HepG2 (cell line): Measurements from ENCODE around the gene PTCD2. TPM values are rescaled to one million over a fixed set of nuclear protein-coding genes. Genes with fewer than 3 reads are reported as not detected.

Source experiments
- ARNT ChIP-seq: fragments of 450-650 bp; IDR thresholded peaks from 2 replicates; pipeline ENCODE4 v1.6.1; 2017
- CREB1 ChIP-seq, 2 experiments: fragments of 450-650 bp in 1 of 2; IDR thresholded peaks; 2 replicates each; pipeline ENCODE4 v1.6.1; 2016 to 2017; ENCODE audit warnings: control low read depth in 1 of 2, mild to moderate bottlenecking in 1 of 2, missing compliant biosample characterization in 1 of 2, missing genetic modification characterization in 1 of 2
- EP300 ChIP-seq, 3 experiments: sonication (generic) in 1 of 3; formaldehyde crosslinking in 1 of 3; IDR thresholded peaks; 2 replicates each; pipeline versions ENCODE4 v1.5.1 to v1.6.1; 2011 to 2020; ENCODE audit warnings: low read depth in 2 of 3, low read length in 2 of 3, borderline replicate concordance in 1 of 3, improper control_type of control experiment in 1 of 3, mild to moderate bottlenecking in 1 of 3, missing genetic modification reagents in 1 of 3, moderate library complexity in 1 of 3
- RARA ChIP-seq: IDR thresholded peaks from 2 replicates; pipeline ENCODE4 v1.6.1; 2016; ENCODE audit warnings: missing genetic modification reagents, missing compliant biosample characterization
- SAP130 ChIP-seq: IDR thresholded peaks from 2 replicates; pipeline ENCODE4 v1.6.1; 2016; ENCODE audit warnings: low read depth
- SIX1 ChIP-seq: sonication (generic); formaldehyde crosslinking; IDR thresholded peaks from 2 replicates; pipeline ENCODE4 v1.4.0; 2020; ENCODE audit warnings: missing genetic modification reagents, borderline replicate concordance
- SMAD3 ChIP-seq: sonication (generic); formaldehyde crosslinking; IDR thresholded peaks from 2 replicates; pipeline ENCODE4 v1.4.0; 2020; ENCODE audit warnings: missing genetic modification reagents
- SOX5 ChIP-seq: IDR thresholded peaks from 2 replicates; pipeline ENCODE4 v1.6.1; 2016; ENCODE audit warnings: borderline replicate concordance
- SOX6 ChIP-seq, 2 experiments: fragments of 450-650 bp in 1 of 2; sonication (generic) in 1 of 2; formaldehyde crosslinking in 1 of 2; IDR thresholded peaks; 2 replicates each; pipeline versions ENCODE4 v1.4.0 to v1.6.1; 2017 to 2020; ENCODE audit warnings: antibody characterized with exemption in 1 of 2, mild to moderate bottlenecking in 1 of 2, missing genetic modification reagents in 1 of 2
- SP140L ChIP-seq: sonication (generic); formaldehyde crosslinking; IDR thresholded peaks from 2 replicates; pipeline ENCODE4 v1.4.0; 2020; ENCODE audit warnings: missing genetic modification reagents, borderline replicate concordance
- SP5 ChIP-seq: IDR thresholded peaks from 2 replicates; pipeline ENCODE4 v1.6.1; 2016; ENCODE audit warnings: low read depth, borderline replicate concordance
- ZNF331 ChIP-seq: sonication (generic); formaldehyde crosslinking; IDR thresholded peaks from 2 replicates; pipeline ENCODE4 v1.4.0; 2020; ENCODE audit warnings: missing genetic modification reagents
- ZNF629 ChIP-seq: sonication (generic); formaldehyde crosslinking; conservative IDR thresholded peaks from 2 replicates; pipeline ENCODE4 v1.5.0; 2020; ENCODE audit warnings: missing genetic modification reagents
- ZSCAN30 ChIP-seq: sonication (generic); formaldehyde crosslinking; IDR thresholded peaks from 2 replicates; pipeline ENCODE4 v1.5.0; 2020; ENCODE audit warnings: mild to moderate bottlenecking, missing genetic modification reagents
- polyA plus RNA-seq, 8 experiments: library from polyadenylated mRNA; depleted of rRNA in 3 of 8; stranded (reverse) in 7 of 8; unstranded in 1 of 8; fragments of >200 nt; fragmentation: Illumina TruSeq in 4 of 8; extraction: Trizol in 4 of 8; gene quantifications; 2 replicates each; pipeline versions ENCODE4 v1.2.1 to v1.2.3, GENCODE V29; 2011 to 2016; ENCODE audit warnings: low read depth in 4 of 8, missing spikeins in 1 of 8, mixed read lengths in 1 of 8; ENCODE audit not compliant: insufficient read depth in 1 of 8
- total RNA-seq, 5 experiments: library from RNA; depleted of rRNA; stranded (reverse); fragments of >200 nt; fragmentation: Illumina TruSeq; extraction: Trizol; gene quantifications; 2 replicates each; pipeline ENCODE4 v1.2.3, GENCODE V29; 2016; ENCODE audit warnings: low read depth in 1 of 5
- TF ChIP-seq, protein P1 (sequence below): IDR thresholded peaks from 2 replicates; pipeline ENCODE4 v1.6.1; 2016; ENCODE audit warnings: missing genetic modification reagents, missing compliant biosample characterization
- TF ChIP-seq, protein P2 (sequence below), 2 experiments: sonication (generic) in 1 of 2; formaldehyde crosslinking in 1 of 2; IDR thresholded peaks; 2 replicates each; pipeline versions ENCODE4 v1.6.1 to v1.9.0; 2014 to 2022; ENCODE audit warnings: antibody characterized with exemption in 1 of 2, borderline replicate concordance in 1 of 2, inconsistent platforms in 1 of 2, low read depth in 1 of 2, missing genetic modification reagents in 1 of 2
- TF ChIP-seq, protein P3 (sequence below): IDR thresholded peaks from 2 replicates; pipeline ENCODE4 v1.6.1; 2018; ENCODE audit warnings: missing genetic modification reagents
- TF ChIP-seq, protein P4 (sequence below), 2 experiments: fragments of 450-650 bp in 1 of 2; sonication (generic) in 1 of 2; formaldehyde crosslinking; IDR thresholded peaks; 2 replicates each; pipeline versions ENCODE4 v1.5.0 to v1.8.0; 2020 to 2022; ENCODE audit warnings: mild to moderate bottlenecking in 1 of 2, missing genetic modification reagents in 1 of 2
- TF ChIP-seq, protein P5 (sequence below): sonication (generic); formaldehyde crosslinking; IDR thresholded peaks from 2 replicates; pipeline ENCODE4 v1.4.0; 2020; ENCODE audit warnings: missing genetic modification reagents, borderline replicate concordance

Gene PTCD2
- total and polyA plus RNA-seq, 2 of the 13 experiments (the other 11 are each of a cell fraction or from before 2014, with no cell fraction given) = 5.3 to 6.4 TPM

DNA sequence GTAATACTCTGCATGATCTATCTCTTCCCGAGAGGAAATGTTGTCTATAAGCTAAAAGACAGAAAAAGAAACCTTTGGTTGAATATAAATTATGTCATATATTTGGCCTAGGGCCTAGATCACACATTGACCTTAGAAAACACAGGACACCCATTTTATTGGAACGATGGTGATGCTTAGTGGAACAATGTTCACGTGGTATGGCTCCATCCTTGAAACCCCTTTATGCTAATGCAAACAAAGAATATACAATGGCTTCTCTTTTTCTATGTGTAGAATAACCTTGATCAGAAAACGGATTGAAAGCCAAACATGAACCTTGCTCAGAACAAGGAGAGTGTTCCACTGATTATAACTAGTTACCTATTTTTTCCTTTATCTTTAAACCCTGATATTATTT lies 24.6 kb upstream of the PTCD2 start (continued):
- TF ChIP-seq ZSCAN30 (CRISPR knock-in tag) (no peak), SAP130 (CRISPR knock-in tag) (0 out of 2 replicates have a peak, but pooled peaks have one; percentile 18), SIX1 (CRISPR knock-in tag) (0 out of 2 replicates have a peak, but pooled peaks have one; percentile 16), ZNF629 (CRISPR knock-in tag) (peak; percentile 93), SP140L (CRISPR knock-in tag) (no peak), SP5 (0 out of 2 replicates have a peak, but pooled peaks have one; percentile 12), RARA (CRISPR knock-in tag) (peak; percentile 54), SMAD3 (CRISPR knock-in tag) (0 out of 2 replicates have a peak, but pooled peaks have one; percentile 24), CREB1 (IDR thresholded peaks at IDR 0.05) (no peak), CREB1 (CRISPR knock-in tag; IDR thresholded peaks at IDR 0.05) (peak; percentile 44; the same call in 1 of the 2 replicates), ARNT (no peak), SOX5 (CRISPR knock-in tag) (peak; percentile 97), EP300 (IDR thresholded peaks at IDR 0.05; ENCODE audit: low read depth in 2 of 2, low read length in 2 of 2) (peak; percentile 33 to 88; a peak in 3 of 4 replicates), EP300 (CRISPR knock-in tag; IDR thresholded peaks at IDR 0.05; ENCODE audit: borderline replicate concordance) (peak; percentile 73), SOX6 (IDR thresholded peaks at IDR 0.05) (no peak), SOX6 (CRISPR knock-in tag; IDR thresholded peaks at IDR 0.05) (peak; percentile 94), ZNF331 (peak; percentile 53; the same call in 1 of the 2 replicates)
- TF ChIP-seq, protein P1, sequence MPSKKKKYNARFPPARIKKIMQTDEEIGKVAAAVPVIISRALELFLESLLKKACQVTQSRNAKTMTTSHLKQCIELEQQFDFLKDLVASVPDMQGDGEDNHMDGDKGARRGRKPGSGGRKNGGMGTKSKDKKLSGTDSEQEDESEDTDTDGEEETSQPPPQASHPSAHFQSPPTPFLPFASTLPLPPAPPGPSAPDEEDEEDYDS = peak; percentile 36; the same call in 1 of the 2 replicates
- TF ChIP-seq, protein P2, sequence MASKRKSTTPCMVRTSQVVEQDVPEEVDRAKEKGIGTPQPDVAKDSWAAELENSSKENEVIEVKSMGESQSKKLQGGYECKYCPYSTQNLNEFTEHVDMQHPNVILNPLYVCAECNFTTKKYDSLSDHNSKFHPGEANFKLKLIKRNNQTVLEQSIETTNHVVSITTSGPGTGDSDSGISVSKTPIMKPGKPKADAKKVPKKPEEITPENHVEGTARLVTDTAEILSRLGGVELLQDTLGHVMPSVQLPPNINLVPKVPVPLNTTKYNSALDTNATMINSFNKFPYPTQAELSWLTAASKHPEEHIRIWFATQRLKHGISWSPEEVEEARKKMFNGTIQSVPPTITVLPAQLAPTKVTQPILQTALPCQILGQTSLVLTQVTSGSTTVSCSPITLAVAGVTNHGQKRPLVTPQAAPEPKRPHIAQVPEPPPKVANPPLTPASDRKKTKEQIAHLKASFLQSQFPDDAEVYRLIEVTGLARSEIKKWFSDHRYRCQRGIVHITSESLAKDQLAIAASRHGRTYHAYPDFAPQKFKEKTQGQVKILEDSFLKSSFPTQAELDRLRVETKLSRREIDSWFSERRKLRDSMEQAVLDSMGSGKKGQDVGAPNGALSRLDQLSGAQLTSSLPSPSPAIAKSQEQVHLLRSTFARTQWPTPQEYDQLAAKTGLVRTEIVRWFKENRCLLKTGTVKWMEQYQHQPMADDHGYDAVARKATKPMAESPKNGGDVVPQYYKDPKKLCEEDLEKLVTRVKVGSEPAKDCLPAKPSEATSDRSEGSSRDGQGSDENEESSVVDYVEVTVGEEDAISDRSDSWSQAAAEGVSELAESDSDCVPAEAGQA (IDR thresholded peaks at IDR 0.05; ENCODE audit: low read depth) = no peak
- TF ChIP-seq, protein P2 (CRISPR knock-in tag; IDR thresholded peaks at IDR 0.05; ENCODE audit: borderline replicate concordance) = no peak
- TF ChIP-seq, protein P3, sequence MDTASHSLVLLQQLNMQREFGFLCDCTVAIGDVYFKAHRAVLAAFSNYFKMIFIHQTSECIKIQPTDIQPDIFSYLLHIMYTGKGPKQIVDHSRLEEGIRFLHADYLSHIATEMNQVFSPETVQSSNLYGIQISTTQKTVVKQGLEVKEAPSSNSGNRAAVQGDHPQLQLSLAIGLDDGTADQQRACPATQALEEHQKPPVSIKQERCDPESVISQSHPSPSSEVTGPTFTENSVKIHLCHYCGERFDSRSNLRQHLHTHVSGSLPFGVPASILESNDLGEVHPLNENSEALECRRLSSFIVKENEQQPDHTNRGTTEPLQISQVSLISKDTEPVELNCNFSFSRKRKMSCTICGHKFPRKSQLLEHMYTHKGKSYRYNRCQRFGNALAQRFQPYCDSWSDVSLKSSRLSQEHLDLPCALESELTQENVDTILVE (CRISPR knock-in tag) = no peak
- TF ChIP-seq, protein P4, sequence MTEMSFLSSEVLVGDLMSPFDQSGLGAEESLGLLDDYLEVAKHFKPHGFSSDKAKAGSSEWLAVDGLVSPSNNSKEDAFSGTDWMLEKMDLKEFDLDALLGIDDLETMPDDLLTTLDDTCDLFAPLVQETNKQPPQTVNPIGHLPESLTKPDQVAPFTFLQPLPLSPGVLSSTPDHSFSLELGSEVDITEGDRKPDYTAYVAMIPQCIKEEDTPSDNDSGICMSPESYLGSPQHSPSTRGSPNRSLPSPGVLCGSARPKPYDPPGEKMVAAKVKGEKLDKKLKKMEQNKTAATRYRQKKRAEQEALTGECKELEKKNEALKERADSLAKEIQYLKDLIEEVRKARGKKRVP (CRISPR knock-in tag; IDR thresholded peaks at IDR 0.05) = 0 out of 4 replicates have a peak, but pooled peaks of 1 of the 2 experiments have one; percentile 11
- TF ChIP-seq, protein P5, sequence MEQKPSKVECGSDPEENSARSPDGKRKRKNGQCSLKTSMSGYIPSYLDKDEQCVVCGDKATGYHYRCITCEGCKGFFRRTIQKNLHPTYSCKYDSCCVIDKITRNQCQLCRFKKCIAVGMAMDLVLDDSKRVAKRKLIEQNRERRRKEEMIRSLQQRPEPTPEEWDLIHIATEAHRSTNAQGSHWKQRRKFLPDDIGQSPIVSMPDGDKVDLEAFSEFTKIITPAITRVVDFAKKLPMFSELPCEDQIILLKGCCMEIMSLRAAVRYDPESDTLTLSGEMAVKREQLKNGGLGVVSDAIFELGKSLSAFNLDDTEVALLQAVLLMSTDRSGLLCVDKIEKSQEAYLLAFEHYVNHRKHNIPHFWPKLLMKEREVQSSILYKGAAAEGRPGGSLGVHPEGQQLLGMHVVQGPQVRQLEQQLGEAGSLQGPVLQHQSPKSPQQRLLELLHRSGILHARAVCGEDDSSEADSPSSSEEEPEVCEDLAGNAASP (CRISPR knock-in tag) = peak; percentile 95; the same call in 1 of the 2 replicates
